ENCODE data around the gene HDGFL3. TPM values are rescaled to one million over a fixed set of nuclear protein-coding genes. Genes with fewer than 3 reads are reported as not detected.
"Not testable (repeated sequence)": the region's sequence is repeated elsewhere in the genome, so short reads cannot be mapped to it uniquely, and the experiment has no call there.

HDGFL3 gene
- total RNA-seq, 2 experiments from 2014 or later = 7.1 to 8.0 TPM

- Mint-ChIP-seq H3K4me1 (ENCODE audit: low read depth) (no peaks in the 10 kb centered on the region), H3K27ac (no peak overlapping the region), H3K27me3 (peaks cover 23% of the 10 kb centered on the region), H3K36me3 (no peaks in the 10 kb centered on the region), H3K9me3 (no peaks in the 10 kb centered on the region), H3K4me3 (no peak overlapping the region)
- no peak for DNase-seq
- ChIA-PET POLR2A (no interaction called here), CTCF (no interaction called here)
- intact Hi-C loops (cut with micrococcal nuclease) = no loop called here
Observed at GRCh38 chr15:83192742-83193141, 14.9 kb downstream of the HDGFL3 start.

- POLR2A ChIA-PET = no interaction called here
- intact Hi-C loops (cut with micrococcal nuclease) = no loop called here
- CTCF ChIA-PET = no interaction called here
Observed at GRCh38 chr15:83190450-83190849, 17.2 kb downstream of the HDGFL3 start.

GRCh38 chr15:83185561-83185960, 22.1 kb downstream of the HDGFL3 start:
- H3K27ac Mint-ChIP-seq = no peak overlapping the region
- H3K4me3 Mint-ChIP-seq = no peak overlapping the region
- no peaks in the 10 kb centered on the region for H3K4me1 Mint-ChIP-seq (ENCODE audit: low read depth)
- ChIA-PET POLR2A (no interaction called here), CTCF (no interaction called here)
- no peak for DNase-seq
- intact Hi-C loops (cut with micrococcal nuclease) = no loop called here
- H3K9me3 Mint-ChIP-seq = no peaks in the 10 kb centered on the region
- H3K36me3 Mint-ChIP-seq = no peaks in the 10 kb centered on the region
- peaks cover 1% of the 10 kb centered on the region for H3K27me3 Mint-ChIP-seq

More at GRCh38 chr15:83190450-83190849, 17.2 kb downstream of the HDGFL3 start:
- no peaks in the 10 kb centered on the region for H3K9me3 Mint-ChIP-seq
- no peak overlapping the region for H3K4me3 Mint-ChIP-seq
- H3K4me1 Mint-ChIP-seq (ENCODE audit: low read depth) = no peaks in the 10 kb centered on the region
- DNase-seq = no peak
- H3K27ac Mint-ChIP-seq = no peak overlapping the region
- H3K36me3 Mint-ChIP-seq = no peaks in the 10 kb centered on the region
- H3K27me3 Mint-ChIP-seq = peaks cover 19% of the 10 kb centered on the region

GRCh38 chr15:83178869-83179325, 28.7 kb downstream of the HDGFL3 start:
- Mint-ChIP-seq H3K9me3 (no peaks in the 10 kb centered on the region), H3K36me3 (no peaks in the 10 kb centered on the region), H3K4me1 (ENCODE audit: low read depth) (no peaks in the 10 kb centered on the region), H3K27me3 (peaks cover 15% of the 10 kb centered on the region), H3K27ac (no peak overlapping the region), H3K4me3 (no peak overlapping the region)
- intact Hi-C loops (cut with micrococcal nuclease) = no loop called here
- DNase-seq = no peak
- POLR2A ChIA-PET = no interaction called here
- CTCF ChIA-PET = no interaction called here

GRCh38 chr15:83178390-83178789, 29.2 kb downstream of the HDGFL3 start:
- H3K4me1 Mint-ChIP-seq (ENCODE audit: low read depth) = no peaks in the 10 kb centered on the region
- intact Hi-C loops (cut with micrococcal nuclease) = no loop called here
- no peak for DNase-seq
- no peak overlapping the region for H3K4me3 Mint-ChIP-seq
- H3K9me3 Mint-ChIP-seq = no peaks in the 10 kb centered on the region
- CTCF ChIA-PET = no interaction called here
- no peak overlapping the region for H3K27ac Mint-ChIP-seq
- H3K36me3 Mint-ChIP-seq = no peaks in the 10 kb centered on the region
- POLR2A ChIA-PET = no interaction called here
- peaks cover 16% of the 10 kb centered on the region for H3K27me3 Mint-ChIP-seq

GRCh38 chr15:83174891-83175290, 32.7 kb downstream of the HDGFL3 start:
- ChIA-PET POLR2A (no interaction called here), CTCF (interaction anchor here (0.6 to 1.4 kb wide), 2 partner anchors 38 to 218 kb away, joined by 3 read pairs; no protein-coding TSS in a partner anchor)
- Mint-ChIP-seq H3K27me3 (peaks cover 14% of the 10 kb centered on the region), H3K36me3 (no peaks in the 10 kb centered on the region), H3K27ac (no peak overlapping the region), H3K4me3 (no peak overlapping the region), H3K9me3 (no peaks in the 10 kb centered on the region), H3K4me1 (ENCODE audit: low read depth) (no peaks in the 10 kb centered on the region)
- DNase-seq = no peak
- intact Hi-C loops (cut with micrococcal nuclease) = no loop called here

GRCh38 chr15:83170474-83171165, 37.0 kb downstream of the HDGFL3 start:
- no peak overlapping the region for H3K27ac Mint-ChIP-seq
- no peak for DNase-seq
- no peak overlapping the region for H3K4me3 Mint-ChIP-seq
- ChIA-PET POLR2A (no interaction called here), CTCF (no interaction called here)
- H3K36me3 Mint-ChIP-seq = peaks cover 6% of the 10 kb centered on the region
- intact Hi-C loops (cut with micrococcal nuclease) = no loop called here
- peaks cover 16% of the 10 kb centered on the region for H3K9me3 Mint-ChIP-seq
- no peaks in the 10 kb centered on the region for H3K4me1 Mint-ChIP-seq (ENCODE audit: low read depth)
- H3K27me3 Mint-ChIP-seq = peaks cover 15% of the 10 kb centered on the region

- peaks cover 17% of the 10 kb centered on the region for H3K27me3 Mint-ChIP-seq
- CTCF ChIA-PET, H3K36me3 Mint-ChIP-seq: not testable (repeated sequence)
Observed at GRCh38 chr15:83169576-83169975, 38.0 kb downstream of the HDGFL3 start.

GRCh38 chr15:83166830-83167229, 40.8 kb downstream of the HDGFL3 start:
- CTCF ChIA-PET = no interaction called here
- H3K36me3 Mint-ChIP-seq = peaks cover 8% of the 10 kb centered on the region

More at GRCh38 chr15:83169576-83169975, 38.0 kb downstream of the HDGFL3 start:
- H3K4me3 Mint-ChIP-seq; H3K4me1 Mint-ChIP-seq (ENCODE audit: low read depth); DNase-seq; POLR2A ChIA-PET; intact Hi-C loops (cut with micrococcal nuclease); H3K27ac Mint-ChIP-seq: not testable (repeated sequence)
- peaks cover 22% of the 10 kb centered on the region for H3K9me3 Mint-ChIP-seq

GRCh38 chr15:83166218-83166617, 41.4 kb downstream of the HDGFL3 start:
- ChIA-PET POLR2A (no interaction called here), CTCF (interaction anchor here (0.6 kb wide), 1 partner anchor 14 kb away, joined by 3 read pairs; no protein-coding TSS in a partner anchor)
- H3K27me3 Mint-ChIP-seq = peaks cover 23% of the 10 kb centered on the region
- intact Hi-C loops (cut with micrococcal nuclease) = no loop called here
- H3K27ac Mint-ChIP-seq = no peak overlapping the region
- DNase-seq = no peak
- peaks cover 22% of the 10 kb centered on the region for H3K9me3 Mint-ChIP-seq
- H3K36me3 Mint-ChIP-seq = peaks cover 8% of the 10 kb centered on the region
- H3K4me1 Mint-ChIP-seq (ENCODE audit: low read depth) = peaks cover 2% of the 10 kb centered on the region
- H3K4me3 Mint-ChIP-seq = no peak overlapping the region

More at GRCh38 chr15:83166830-83167229, 40.8 kb downstream of the HDGFL3 start:
- POLR2A ChIA-PET = no interaction called here
- no peak overlapping the region for H3K27ac Mint-ChIP-seq
- H3K4me3 Mint-ChIP-seq = no peak overlapping the region
- intact Hi-C loops (cut with micrococcal nuclease) = no loop called here
- peaks cover 23% of the 10 kb centered on the region for H3K27me3 Mint-ChIP-seq
- no peak for DNase-seq
- H3K9me3 Mint-ChIP-seq = peaks cover 22% of the 10 kb centered on the region
- H3K4me1 Mint-ChIP-seq (ENCODE audit: low read depth) = peaks cover 2% of the 10 kb centered on the region

GRCh38 chr15:83164771-83165404, 42.7 kb downstream of the HDGFL3 start:
- H3K4me1 Mint-ChIP-seq (ENCODE audit: low read depth) = peaks cover 2% of the 10 kb centered on the region
- ChIA-PET POLR2A (no interaction called here), CTCF (interaction anchor here (0.7 kb wide), 1 partner anchor 541 kb away, joined by 5 read pairs; no protein-coding TSS in a partner anchor)
- H3K27me3 Mint-ChIP-seq = peaks cover 26% of the 10 kb centered on the region
- peaks cover 8% of the 10 kb centered on the region for H3K36me3 Mint-ChIP-seq
- H3K27ac Mint-ChIP-seq = no peak overlapping the region
- DNase-seq = no peak
- peaks cover 22% of the 10 kb centered on the region for H3K9me3 Mint-ChIP-seq
- no peak overlapping the region for H3K4me3 Mint-ChIP-seq
- intact Hi-C loops (cut with micrococcal nuclease) = loop anchor here (2.0 kb wide), 1 partner anchor 34 kb away; no protein-coding TSS in a partner anchor

GRCh38 chr15:83164111-83164770, 43.4 kb downstream of the HDGFL3 start:
- Mint-ChIP-seq H3K27me3 (peaks cover 30% of the 10 kb centered on the region), H3K4me3 (no peak overlapping the region), H3K27ac (no peak overlapping the region), H3K9me3 (peaks cover 22% of the 10 kb centered on the region), H3K36me3 (peaks cover 8% of the 10 kb centered on the region), H3K4me1 (ENCODE audit: low read depth) (peaks cover 2% of the 10 kb centered on the region)
- DNase-seq = no peak
- intact Hi-C loops (cut with micrococcal nuclease) = loop anchor here (2.0 kb wide), 1 partner anchor 35 kb away; no protein-coding TSS in a partner anchor
- ChIA-PET POLR2A (no interaction called here), CTCF (no interaction called here)

Measured in activated CD4-positive, alpha-beta memory T cell treated with anti-CD3 and anti-CD28 coated beads for 36 hours (primary cell).